SJCRH30 (cell line): Measurements from ENCODE around the gene NR1H2. TPM values are rescaled to one million over a fixed set of nuclear protein-coding genes. Genes with fewer than 3 reads are reported as not detected.
"Not testable (repeated sequence)": the region's sequence is repeated elsewhere in the genome, so short reads cannot be mapped to it uniquely, and the experiment has no call there.

Source experiments
- DNase-seq, 2 experiments: peaks; one replicate each; pipeline ENCODE4 v3.0.0-alpha.2; 2015 to 2020
- H3K27ac ChIP-seq: fragments of 250-450 bp; sonication (Bioruptor Pico); 2 replicates; pipeline ENCODE4 v1.5.1; 2020; ENCODE audit warnings: mild to moderate bottlenecking, moderate library complexity
- H3K27me3 ChIP-seq: fragments of 250-450 bp; sonication (Bioruptor Pico); 2 replicates; pipeline ENCODE4 v1.5.1; 2020; ENCODE audit warnings: mild to moderate bottlenecking, moderate library complexity
- H3K36me3 ChIP-seq: fragments of 250-450 bp; sonication (Bioruptor Pico); 2 replicates; pipeline ENCODE4 v1.5.1; 2020; ENCODE audit warnings: mild to moderate bottlenecking, moderate library complexity
- H3K4me1 ChIP-seq: fragments of 250-450 bp; sonication (Bioruptor Pico); 2 replicates; pipeline ENCODE4 v1.5.1; 2020; ENCODE audit warnings: mild to moderate bottlenecking, moderate library complexity
- H3K4me3 ChIP-seq: fragments of 250-450 bp; sonication (Bioruptor Pico); 2 replicates; pipeline ENCODE4 v1.5.1; 2020; ENCODE audit warnings: mild to moderate bottlenecking, moderate library complexity
- H3K9me3 ChIP-seq: fragments of 250-450 bp; sonication (Bioruptor Pico); replicated peaks from 2 replicates; pipeline ENCODE4 v1.5.1; 2020; ENCODE audit warnings: mild to moderate bottlenecking, moderate library complexity
- total RNA-seq: library from RNA; depleted of rRNA; stranded (reverse); fragments of >200 nt; shearing (Covaris generic); gene quantifications from 2 replicates; pipeline ENCODE4 v1.2.3, GENCODE V29; 2014

Gene NR1H2
- total RNA-seq, 1 experiment from 2014 or later: 22.3 TPM

GRCh38 chr19:50333737-50334617 is 42.3 kb upstream of the NR1H2 start:
- Histone ChIP-seq H3K36me3 (no peaks in the 10 kb centered on the region), H3K9me3 (no peaks in the 10 kb centered on the region), H3K27me3 (no peaks in the 10 kb centered on the region), H3K4me1 (no peaks in the 10 kb centered on the region), H3K27ac (no peak overlapping the region; the same call in 1 of the 2 replicates), H3K4me3 (peak overlapping the region; percentile 51)
- peak in 1 of 2 experiments; percentile 54 for DNase-seq

GRCh38 chr19:50334741-50335421 is 41.4 kb upstream of the NR1H2 start:
- no peak for DNase-seq
- no peaks in the 10 kb centered on the region for H3K36me3 ChIP-seq
- no peak overlapping the region for H3K27ac ChIP-seq
- H3K4me3 ChIP-seq: no peak overlapping the region
- H3K4me1 ChIP-seq: no peaks in the 10 kb centered on the region
- H3K27me3 ChIP-seq: no peaks in the 10 kb centered on the region
- no peaks in the 10 kb centered on the region for H3K9me3 ChIP-seq

DNA sequence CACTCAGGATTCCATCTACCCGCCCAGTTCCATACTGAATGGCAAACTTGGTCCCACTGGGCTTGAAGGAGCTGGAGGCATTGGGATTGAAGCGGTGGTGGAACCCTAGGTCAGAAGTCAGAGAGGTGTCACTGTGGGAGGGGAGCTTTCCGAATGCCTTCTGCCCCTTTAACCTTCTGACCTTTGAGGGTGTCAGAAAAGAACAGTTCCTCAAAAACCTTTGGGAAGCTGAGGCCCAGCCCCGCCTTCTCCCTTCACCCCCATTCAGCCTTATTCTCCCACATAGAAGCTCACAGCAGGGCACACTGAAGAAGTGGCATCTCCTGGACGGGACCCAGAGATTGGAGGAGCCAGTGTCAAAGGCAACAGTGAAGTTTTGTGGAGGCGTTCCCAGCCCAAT is 39.2 kb upstream of the NR1H2 start:
- H3K4me3 ChIP-seq, DNase-seq, H3K27me3 ChIP-seq, H3K9me3 ChIP-seq, H3K4me1 ChIP-seq, H3K27ac ChIP-seq, H3K36me3 ChIP-seq: not testable (repeated sequence)

DNA sequence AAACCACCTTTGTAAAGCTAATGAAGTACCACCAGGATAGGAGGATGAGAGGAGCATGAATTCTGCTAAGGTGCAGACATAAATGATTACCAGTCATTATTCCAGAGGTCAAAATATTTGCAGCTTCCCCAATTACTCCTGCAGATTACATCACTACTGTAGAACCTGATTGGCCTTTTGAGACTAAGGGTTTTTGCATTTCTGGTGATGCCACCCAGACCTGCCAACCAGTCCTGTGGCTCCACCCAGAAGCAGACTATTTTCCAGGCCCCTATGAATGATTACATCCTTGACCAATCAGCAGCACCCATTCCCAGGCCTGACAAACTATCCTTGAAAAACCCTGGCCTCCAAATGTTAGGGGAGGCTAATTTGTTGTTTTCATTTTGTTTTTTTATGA is 35.9 kb upstream of the NR1H2 start:
- no peak for DNase-seq
- H3K4me1 ChIP-seq: no peaks in the 10 kb centered on the region
- no peak overlapping the region for H3K4me3 ChIP-seq
- H3K36me3 ChIP-seq: no peaks in the 10 kb centered on the region
- H3K27me3 ChIP-seq: no peaks in the 10 kb centered on the region
- no peaks in the 10 kb centered on the region; the same call in 1 of the 2 replicates for H3K9me3 ChIP-seq
- H3K27ac ChIP-seq: no peak overlapping the region

- Histone ChIP-seq H3K27ac (no peak overlapping the region), H3K4me1 (no peaks in the 10 kb centered on the region), H3K36me3 (no peaks in the 10 kb centered on the region), H3K27me3 (no peaks in the 10 kb centered on the region), H3K4me3 (no peak overlapping the region), H3K9me3 (no peaks in the 10 kb centered on the region; the same call in 1 of the 2 replicates)
- DNase-seq: no peak
Measured at GRCh38 chr19:50341091-50341564, 35.1 kb upstream of the NR1H2 start.

GRCh38 chr19:50344661-50345318 is 31.5 kb upstream of the NR1H2 start:
- Histone ChIP-seq H3K27ac (no peak overlapping the region), H3K9me3 (no peaks in the 10 kb centered on the region; the same call in 1 of the 2 replicates)
- no peak for DNase-seq

GRCh38 chr19:50347089-50347581 is 29.1 kb upstream of the NR1H2 start:
- H3K4me1 ChIP-seq, H3K27ac ChIP-seq, DNase-seq, H3K9me3 ChIP-seq, H3K4me3 ChIP-seq, H3K27me3 ChIP-seq, H3K36me3 ChIP-seq: not testable (repeated sequence)

More at GRCh38 chr19:50344661-50345318, 31.5 kb upstream of the NR1H2 start:
- Histone ChIP-seq H3K27me3 (no peaks in the 10 kb centered on the region), H3K4me3 (no peak overlapping the region), H3K36me3 (no peaks in the 10 kb centered on the region), H3K4me1 (peaks cover under 1% of the 10 kb centered on the region; the same call in 1 of the 2 replicates)

GRCh38 chr19:50349277-50350057 is 26.8 kb upstream of the NR1H2 start:
- peak in 1 of 2 experiments; percentile 60 for DNase-seq
- Histone ChIP-seq H3K4me3 (peak overlapping the region; percentile 26), H3K27me3 (no peaks in the 10 kb centered on the region), H3K27ac (no peak overlapping the region; the same call in 1 of the 2 replicates), H3K9me3 (no peaks in the 10 kb centered on the region; the same call in 1 of the 2 replicates), H3K36me3 (no peaks in the 10 kb centered on the region), H3K4me1 (peaks cover 6% of the 10 kb centered on the region)

- Histone ChIP-seq H3K27ac (no peak overlapping the region), H3K9me3 (no peaks in the 10 kb centered on the region), H3K4me1 (peaks cover 6% of the 10 kb centered on the region), H3K4me3 (no peak overlapping the region), H3K27me3 (no peaks in the 10 kb centered on the region), H3K36me3 (no peaks in the 10 kb centered on the region)
- no peak for DNase-seq
Measured at GRCh38 chr19:50352242-50352641, 24.0 kb upstream of the NR1H2 start.

GRCh38 chr19:50353487-50353880 is 22.8 kb upstream of the NR1H2 start:
- H3K9me3 ChIP-seq, H3K4me1 ChIP-seq, H3K4me3 ChIP-seq: not testable (repeated sequence)

GRCh38 chr19:50356691-50357177 is 19.5 kb upstream of the NR1H2 start:
- no peaks in the 10 kb centered on the region for H3K27me3 ChIP-seq
- no peaks in the 10 kb centered on the region for H3K4me1 ChIP-seq
- no peak for DNase-seq
- H3K9me3 ChIP-seq: no peaks in the 10 kb centered on the region
- no peak overlapping the region for H3K27ac ChIP-seq
- H3K4me3 ChIP-seq: no peak overlapping the region
- no peaks in the 10 kb centered on the region for H3K36me3 ChIP-seq

More at GRCh38 chr19:50353487-50353880, 22.8 kb upstream of the NR1H2 start:
- H3K36me3 ChIP-seq, H3K27me3 ChIP-seq, DNase-seq, H3K27ac ChIP-seq: not testable (repeated sequence)

DNA sequence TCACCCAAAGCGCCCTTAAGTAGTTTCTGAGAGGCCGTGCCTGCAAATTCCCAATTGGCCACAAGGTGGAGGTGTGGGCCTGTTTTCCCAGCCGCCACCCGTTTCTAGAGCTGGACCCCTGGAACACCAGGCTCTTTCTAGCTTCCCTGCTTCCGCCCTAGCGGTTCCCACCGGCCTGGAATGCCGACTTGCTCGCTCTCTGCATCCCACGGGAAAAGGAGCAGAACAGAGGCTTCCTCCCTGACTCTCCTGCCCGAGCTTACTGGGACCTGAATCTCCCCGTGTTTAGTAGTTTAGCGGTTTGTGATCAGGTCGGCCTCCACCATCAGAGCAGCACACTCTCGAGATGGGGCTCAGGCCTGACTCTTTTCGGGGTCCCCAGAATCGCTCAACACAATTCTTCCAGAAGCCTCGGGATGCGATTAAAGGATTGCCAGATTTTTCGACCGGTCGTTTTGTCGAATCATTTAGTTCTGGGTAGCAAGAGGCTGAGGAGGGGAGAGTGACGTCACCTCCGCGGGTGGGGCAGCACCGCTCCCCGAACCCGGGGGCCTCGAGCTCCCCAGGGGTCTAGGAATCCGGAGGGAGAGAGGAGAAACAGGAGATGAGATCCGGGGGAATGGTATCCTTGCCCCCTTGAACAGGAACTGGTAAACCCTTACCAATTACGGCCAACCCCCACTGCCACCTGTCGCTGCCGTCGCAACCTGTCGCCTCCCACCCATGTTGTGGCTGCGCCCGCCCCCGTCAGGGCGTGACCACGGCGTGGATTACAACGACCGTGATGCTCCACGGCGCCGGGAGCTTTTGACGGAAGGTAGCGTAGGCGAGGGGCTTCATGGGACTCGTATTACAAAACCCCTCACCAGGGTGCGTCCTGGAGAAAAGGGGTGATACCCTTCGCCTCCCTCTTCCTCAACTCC is 18.8 kb upstream of the NR1H2 start:
- H3K4me3 ChIP-seq: peak overlapping the region; percentile 46
- H3K4me1 ChIP-seq: no peaks in the 10 kb centered on the region
- H3K36me3 ChIP-seq: no peaks in the 10 kb centered on the region
- peak overlapping the region; percentile 46 for H3K27ac ChIP-seq
- H3K27me3 ChIP-seq: no peaks in the 10 kb centered on the region
- peak; percentile 85 to 90 for DNase-seq
- H3K9me3 ChIP-seq: no peaks in the 10 kb centered on the region
